GM12878 (cell line): ENCODE data around the gene VCL. TPM values are rescaled to one million over a fixed set of nuclear protein-coding genes. Genes with fewer than 3 reads are reported as not detected.

Experiments used
- BCL3 ChIP-seq: IDR thresholded peaks from 2 replicates; pipeline ENCODE4 v1.6.1; 2011; ENCODE audit warnings: borderline replicate concordance, low read depth, mild to moderate bottlenecking, moderate library complexity, low read length; ENCODE audit not compliant: insufficient read depth, poor library complexity, severe bottlenecking
- KDM1A ChIP-seq: fragments of 200-600 bp; sonication (generic); IDR thresholded peaks from 2 replicates; pipeline ENCODE4 v1.6.1; 2016; ENCODE audit warnings: borderline replicate concordance
- NBN ChIP-seq: fragments of 450-650 bp; IDR thresholded peaks from 2 replicates; pipeline ENCODE4 v1.6.1; 2016
- STAT1 ChIP-seq: fragments of 450-650 bp; conservative IDR thresholded peaks from 2 replicates; pipeline ENCODE4 v1.6.1; 2014; ENCODE audit warnings: antibody characterized with exemption, mild to moderate bottlenecking
- USF1 ChIP-seq: IDR thresholded peaks from 2 replicates; pipeline ENCODE4 v1.6.1; 2011; ENCODE audit warnings: borderline replicate concordance, low read depth, mild to moderate bottlenecking, moderate library complexity, mixed read lengths, low read length; ENCODE audit not compliant: insufficient read depth; ENCODE audit errors: extremely low read length
- ZBTB11 ChIP-seq: fragments of 450-650 bp; formaldehyde crosslinking; IDR thresholded peaks from 2 replicates; pipeline ENCODE4 v1.5.0; 2022; ENCODE audit warnings: mild to moderate bottlenecking, missing genetic modification characterization
- polyA plus RNA-seq, 11 experiments: library from polyadenylated mRNA; depleted of rRNA in 4 of 11; unstranded in 6 of 11; stranded (reverse) in 5 of 11; fragments of >200 nt; fragmentation: Nextera tagmentation in 4 of 11; fragmentation: Illumina TruSeq in 1 of 11; extraction: Ambion mirVana in 4 of 11; extraction: Trizol in 1 of 11; gene quantifications; 1 replicate in 1 of 11; 2 replicates in 10 of 11; pipeline versions ENCODE4 v1.2.1 to v1.2.3, GENCODE V29; 2011 to 2016; ENCODE audit warnings: inconsistent platforms in 2 of 11, missing spikeins in 2 of 11, low read depth in 1 of 11
- total RNA-seq, 4 experiments: library from RNA; depleted of rRNA in 3 of 4; stranded (reverse); fragments of >200 nt in 3 of 4; fragmentation: Illumina TruSeq in 1 of 4; extraction: Trizol in 1 of 4; gene quantifications; 2 replicates each; pipeline versions ENCODE4 v1.2.1 to v1.2.3, GENCODE V29; 2013 to 2021

Gene VCL
- total and polyA plus RNA-seq, 10 of the 15 experiments (the other 5 are each of a cell fraction or from before 2014, with no cell fraction given) = 6.7 to 54.6 (median 24.3) TPM

DNA sequence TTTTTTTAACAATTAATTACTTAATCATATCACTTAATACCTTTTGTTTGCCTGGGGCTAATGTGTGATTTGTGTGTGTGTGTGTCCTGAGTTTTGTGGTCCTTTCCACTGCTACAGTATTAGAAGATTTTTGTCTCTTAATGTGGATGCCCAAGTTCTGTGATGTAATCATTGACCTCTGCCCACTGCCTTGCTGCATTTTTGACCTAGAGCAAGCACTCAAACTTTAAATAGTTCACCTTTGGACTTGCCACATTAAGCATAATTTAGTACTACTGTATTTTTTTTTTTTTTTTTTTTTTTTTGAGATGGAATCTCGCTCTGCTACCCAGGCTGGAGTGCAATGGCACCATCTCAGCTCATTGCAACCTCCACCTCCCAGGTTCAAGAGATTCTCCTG lies 52.7 kb downstream of the VCL start (continued):
- no peak for TF ChIP-seq ZBTB11 (CRISPR knock-in tag)
- no peak for TF ChIP-seq STAT1
- no peak for TF ChIP-seq NBN
- TF ChIP-seq BCL3 = no peak
- no peak for TF ChIP-seq USF1
- no peak for TF ChIP-seq KDM1A
